K562 (cell line): ENCODE measurements around the gene SUPT5H. TPM values are rescaled to one million over a fixed set of nuclear protein-coding genes. Genes with fewer than 3 reads are reported as not detected.

Experiments used
- CSDE1 ChIP-seq, 2 experiments: fragments of 450-650 bp; IDR thresholded peaks; 2 replicates each; pipeline ENCODE4 v1.6.1; 2016; ENCODE audit warnings: mild to moderate bottlenecking in 1 of 2
- NCOA6 ChIP-seq: fragments of 450-650 bp; IDR thresholded peaks from 2 replicates; pipeline ENCODE4 v1.6.1; 2017; ENCODE audit warnings: mild to moderate bottlenecking
- PPARD ChIP-seq: fragments of 250-450 bp; sonication (Bioruptor Pico); IDR thresholded peaks from 2 replicates; pipeline ENCODE4 v1.8.0; 2022; ENCODE audit warnings: inconsistent platforms, mild to moderate bottlenecking, moderate library complexity
- RBM17 ChIP-seq: fragments of 200-400 bp; formaldehyde crosslinking; IDR thresholded peaks from 2 replicates; pipeline ENCODE4 v1.6.1; 2017; ENCODE audit warnings: low read depth, mild to moderate bottlenecking, low read length, borderline replicate concordance
- ZC3H4 ChIP-seq: sonication (generic); formaldehyde crosslinking; IDR thresholded peaks from 2 replicates; pipeline ENCODE4 v1.9.0; 2021; ENCODE audit warnings: missing genetic modification reagents, borderline replicate concordance
- ZNF174 ChIP-seq: fragments of 250-450 bp; sonication (Bioruptor Pico); IDR thresholded peaks from 2 replicates; pipeline ENCODE4 v1.4.0; 2020; ENCODE audit warnings: mild to moderate bottlenecking
- ZNF717 ChIP-seq: fragments of 250-450 bp; sonication (Bioruptor Pico); IDR thresholded peaks from 2 replicates; pipeline ENCODE4 v1.5.0; 2021
- ZNF778 ChIP-seq: fragments of 450-650 bp; formaldehyde crosslinking; IDR thresholded peaks from 2 replicates; pipeline ENCODE4 v1.4.0; 2020; ENCODE audit warnings: mild to moderate bottlenecking, moderate library complexity
- ZNF830 ChIP-seq: fragments of 250-450 bp; sonication (Bioruptor Pico); IDR thresholded peaks from 2 replicates; pipeline ENCODE4 v1.5.0; 2021; ENCODE audit warnings: mild to moderate bottlenecking
- polyA plus RNA-seq, 8 experiments: library from polyadenylated mRNA; depleted of rRNA in 4 of 8; stranded (reverse) in 5 of 8; unstranded in 3 of 8; fragments of >200 nt; fragmentation: Nextera tagmentation in 2 of 8; fragmentation: Illumina TruSeq in 1 of 8; extraction: Ambion mirVana in 2 of 8; extraction: Trizol in 1 of 8; gene quantifications; 2 replicates each; pipeline versions ENCODE4 v1.2.1 to v1.2.3, GENCODE V29; 2011 to 2014; ENCODE audit warnings: inconsistent platforms in 1 of 8, missing spikeins in 1 of 8
- total RNA-seq, 7 experiments: library from RNA; depleted of rRNA in 6 of 7; stranded (reverse); fragments of >200 nt in 6 of 7; fragmentation: Illumina TruSeq in 2 of 7; extraction: Trizol in 2 of 7; gene quantifications; 2 replicates each; pipeline versions ENCODE4 v1.2.1 to v1.2.3, GENCODE V29; 2011 to 2021; ENCODE audit warnings: low replicate concordance in 1 of 7
- TF ChIP-seq, protein P1 (sequence below), 3 experiments: fragments of 200-800 bp in 1 of 3; fragments of 250-450 bp in 1 of 3; fragments of 450-650 bp in 1 of 3; sonication (Bioruptor Pico) in 1 of 3; sonication (Bioruptor generic) in 1 of 3; formaldehyde crosslinking in 1 of 3; IDR thresholded peaks; 2 replicates each; pipeline versions ENCODE4 v1.6.1 to v1.8.0; 2016 to 2022; ENCODE audit warnings: mild to moderate bottlenecking in 2 of 3, missing genetic modification characterization in 2 of 3, missing compliant biosample characterization in 1 of 3, moderate library complexity in 1 of 3
- TF ChIP-seq, protein P2 (sequence below), 2 experiments: fragments of 450-650 bp in 1 of 2; sonication (generic) in 1 of 2; formaldehyde crosslinking in 1 of 2; IDR thresholded peaks; 2 replicates each; pipeline versions ENCODE4 v1.7.1 to v1.9.0; 2016 to 2022; ENCODE audit warnings: inconsistent platforms in 1 of 2, mild to moderate bottlenecking in 1 of 2, missing genetic modification reagents in 1 of 2
- TF ChIP-seq, protein P3 (sequence below): sonication (generic); formaldehyde crosslinking; IDR thresholded peaks from 2 replicates; pipeline ENCODE4 v1.4.0; 2020; ENCODE audit warnings: mild to moderate bottlenecking, missing genetic modification reagents

Gene SUPT5H
- total and polyA plus RNA-seq, 9 of the 15 experiments (the other 6 are each of a cell fraction or from before 2014, with no cell fraction given): 13.3 to 85.9 (median 35.9) TPM

DNA sequence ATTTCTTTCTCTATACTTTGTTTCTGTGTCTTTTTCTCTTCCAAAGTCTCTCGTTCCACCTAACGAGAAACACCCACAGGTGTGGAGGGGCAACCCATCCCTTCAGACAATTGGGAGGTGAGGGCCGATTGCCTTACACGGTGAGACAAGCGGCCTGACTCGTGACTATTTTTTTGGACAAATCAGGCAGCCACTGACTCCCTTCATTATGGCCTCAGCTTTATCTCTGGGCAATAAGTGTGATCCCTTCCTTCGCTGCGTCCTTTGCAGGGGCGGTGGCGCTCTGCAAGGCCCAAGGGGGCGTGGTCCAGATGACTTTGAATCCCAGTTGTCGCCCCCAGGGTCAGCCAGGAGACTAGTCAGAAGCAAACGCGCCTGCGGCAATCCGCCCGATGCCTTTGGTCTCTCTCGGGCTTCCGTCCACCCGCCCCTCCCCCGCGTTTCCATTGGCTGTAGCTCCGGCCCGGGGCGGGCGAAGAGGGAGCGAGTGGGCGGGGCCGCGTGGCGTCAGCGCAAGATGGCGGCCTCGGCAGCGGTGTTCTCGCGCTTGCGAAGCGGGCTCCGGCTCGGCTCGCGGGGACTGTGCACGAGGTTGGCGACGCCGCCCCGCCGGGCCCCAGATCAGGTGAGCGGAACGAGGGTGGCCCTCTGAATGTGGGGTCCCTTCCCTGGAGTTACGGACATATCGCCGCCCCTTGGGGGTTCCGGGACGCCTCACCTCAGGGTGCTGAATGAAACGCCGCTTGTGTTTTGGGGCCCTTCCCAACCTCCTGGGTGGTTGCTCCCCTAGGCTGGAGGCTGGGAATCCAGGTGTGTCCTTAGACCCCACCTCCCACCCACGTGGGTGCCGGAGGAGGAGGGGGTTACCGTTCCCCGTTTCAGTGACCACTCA is 35.2 kb downstream of the SUPT5H start, which contains the start of gene TIMM50 (continued):
- TF ChIP-seq, protein P1, sequence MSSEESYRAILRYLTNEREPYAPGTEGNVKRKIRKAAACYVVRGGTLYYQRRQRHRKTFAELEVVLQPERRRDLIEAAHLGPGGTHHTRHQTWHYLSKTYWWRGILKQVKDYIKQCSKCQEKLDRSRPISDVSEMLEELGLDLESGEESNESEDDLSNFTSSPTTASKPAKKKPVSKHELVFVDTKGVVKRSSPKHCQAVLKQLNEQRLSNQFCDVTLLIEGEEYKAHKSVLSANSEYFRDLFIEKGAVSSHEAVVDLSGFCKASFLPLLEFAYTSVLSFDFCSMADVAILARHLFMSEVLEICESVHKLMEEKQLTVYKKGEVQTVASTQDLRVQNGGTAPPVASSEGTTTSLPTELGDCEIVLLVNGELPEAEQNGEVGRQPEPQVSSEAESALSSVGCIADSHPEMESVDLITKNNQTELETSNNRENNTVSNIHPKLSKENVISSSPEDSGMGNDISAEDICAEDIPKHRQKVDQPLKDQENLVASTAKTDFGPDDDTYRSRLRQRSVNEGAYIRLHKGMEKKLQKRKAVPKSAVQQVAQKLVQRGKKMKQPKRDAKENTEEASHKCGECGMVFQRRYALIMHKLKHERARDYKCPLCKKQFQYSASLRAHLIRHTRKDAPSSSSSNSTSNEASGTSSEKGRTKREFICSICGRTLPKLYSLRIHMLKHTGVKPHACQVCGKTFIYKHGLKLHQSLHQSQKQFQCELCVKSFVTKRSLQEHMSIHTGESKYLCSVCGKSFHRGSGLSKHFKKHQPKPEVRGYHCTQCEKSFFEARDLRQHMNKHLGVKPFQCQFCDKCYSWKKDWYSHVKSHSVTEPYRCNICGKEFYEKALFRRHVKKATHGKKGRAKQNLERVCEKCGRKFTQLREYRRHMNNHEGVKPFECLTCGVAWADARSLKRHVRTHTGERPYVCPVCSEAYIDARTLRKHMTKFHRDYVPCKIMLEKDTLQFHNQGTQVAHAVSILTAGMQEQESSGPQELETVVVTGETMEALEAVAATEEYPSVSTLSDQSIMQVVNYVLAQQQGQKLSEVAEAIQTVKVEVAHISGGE (CRISPR knock-in tag; IDR thresholded peaks at IDR 0.05): no peak
- no peak for TF ChIP-seq CSDE1 (IDR thresholded peaks at IDR 0.05)
- TF ChIP-seq ZNF174 (CRISPR knock-in tag): no peak
- TF ChIP-seq, protein P2, sequence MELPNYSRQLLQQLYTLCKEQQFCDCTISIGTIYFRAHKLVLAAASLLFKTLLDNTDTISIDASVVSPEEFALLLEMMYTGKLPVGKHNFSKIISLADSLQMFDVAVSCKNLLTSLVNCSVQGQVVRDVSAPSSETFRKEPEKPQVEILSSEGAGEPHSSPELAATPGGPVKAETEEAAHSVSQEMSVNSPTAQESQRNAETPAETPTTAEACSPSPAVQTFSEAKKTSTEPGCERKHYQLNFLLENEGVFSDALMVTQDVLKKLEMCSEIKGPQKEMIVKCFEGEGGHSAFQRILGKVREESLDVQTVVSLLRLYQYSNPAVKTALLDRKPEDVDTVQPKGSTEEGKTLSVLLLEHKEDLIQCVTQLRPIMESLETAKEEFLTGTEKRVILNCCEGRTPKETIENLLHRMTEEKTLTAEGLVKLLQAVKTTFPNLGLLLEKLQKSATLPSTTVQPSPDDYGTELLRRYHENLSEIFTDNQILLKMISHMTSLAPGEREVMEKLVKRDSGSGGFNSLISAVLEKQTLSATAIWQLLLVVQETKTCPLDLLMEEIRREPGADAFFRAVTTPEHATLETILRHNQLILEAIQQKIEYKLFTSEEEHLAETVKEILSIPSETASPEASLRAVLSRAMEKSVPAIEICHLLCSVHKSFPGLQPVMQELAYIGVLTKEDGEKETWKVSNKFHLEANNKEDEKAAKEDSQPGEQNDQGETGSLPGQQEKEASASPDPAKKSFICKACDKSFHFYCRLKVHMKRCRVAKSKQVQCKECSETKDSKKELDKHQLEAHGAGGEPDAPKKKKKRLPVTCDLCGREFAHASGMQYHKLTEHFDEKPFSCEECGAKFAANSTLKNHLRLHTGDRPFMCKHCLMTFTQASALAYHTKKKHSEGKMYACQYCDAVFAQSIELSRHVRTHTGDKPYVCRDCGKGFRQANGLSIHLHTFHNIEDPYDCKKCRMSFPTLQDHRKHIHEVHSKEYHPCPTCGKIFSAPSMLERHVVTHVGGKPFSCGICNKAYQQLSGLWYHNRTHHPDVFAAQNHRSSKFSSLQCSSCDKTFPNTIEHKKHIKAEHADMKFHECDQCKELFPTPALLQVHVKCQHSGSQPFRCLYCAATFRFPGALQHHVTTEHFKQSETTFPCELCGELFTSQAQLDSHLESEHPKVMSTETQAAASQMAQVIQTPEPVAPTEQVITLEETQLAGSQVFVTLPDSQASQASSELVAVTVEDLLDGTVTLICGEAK (IDR thresholded peaks at IDR 0.05): peak; percentile 49
- TF ChIP-seq, protein P2 (CRISPR knock-in tag; IDR thresholded peaks at IDR 0.05): no peak
- no peak for TF ChIP-seq ZNF830 (CRISPR knock-in tag)
- TF ChIP-seq ZC3H4: no peak
- TF ChIP-seq, protein P3, sequence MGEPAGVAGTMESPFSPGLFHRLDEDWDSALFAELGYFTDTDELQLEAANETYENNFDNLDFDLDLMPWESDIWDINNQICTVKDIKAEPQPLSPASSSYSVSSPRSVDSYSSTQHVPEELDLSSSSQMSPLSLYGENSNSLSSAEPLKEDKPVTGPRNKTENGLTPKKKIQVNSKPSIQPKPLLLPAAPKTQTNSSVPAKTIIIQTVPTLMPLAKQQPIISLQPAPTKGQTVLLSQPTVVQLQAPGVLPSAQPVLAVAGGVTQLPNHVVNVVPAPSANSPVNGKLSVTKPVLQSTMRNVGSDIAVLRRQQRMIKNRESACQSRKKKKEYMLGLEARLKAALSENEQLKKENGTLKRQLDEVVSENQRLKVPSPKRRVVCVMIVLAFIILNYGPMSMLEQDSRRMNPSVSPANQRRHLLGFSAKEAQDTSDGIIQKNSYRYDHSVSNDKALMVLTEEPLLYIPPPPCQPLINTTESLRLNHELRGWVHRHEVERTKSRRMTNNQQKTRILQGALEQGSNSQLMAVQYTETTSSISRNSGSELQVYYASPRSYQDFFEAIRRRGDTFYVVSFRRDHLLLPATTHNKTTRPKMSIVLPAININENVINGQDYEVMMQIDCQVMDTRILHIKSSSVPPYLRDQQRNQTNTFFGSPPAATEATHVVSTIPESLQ (CRISPR knock-in tag): no peak
- TF ChIP-seq RBM17: no peak
- no peak for TF ChIP-seq ZNF717
- TF ChIP-seq PPARD: no peak
- TF ChIP-seq ZNF778: no peak
- no peak for TF ChIP-seq NCOA6
